Measurements from ENCODE around the gene GTPBP8.

Gene GTPBP8

GRCh38 chr3:113002037-113002436 is 11.3 kb downstream of the GTPBP8 start:
- Histone ChIP-seq H3K4me3 (ENCODE audit: insufficient read depth, low read length, poor library complexity, severe bottlenecking) (no peak overlapping the region), H3K79me2 (ENCODE audit: insufficient read depth, low read length) (no peaks in the 10 kb centered on the region; the same call in 1 of the 2 replicates), H3K4me2 (ENCODE audit: low read depth, low read length, poor library complexity, severe bottlenecking) (no peak overlapping the region), H3K27ac (ENCODE audit: low read depth, low read length) (no peak overlapping the region), H3K9ac (ENCODE audit: low read length) (no peak overlapping the region), H3K27me3 (ENCODE audit: low read length) (no peaks in the 10 kb centered on the region), H4K20me1 (ENCODE audit: low read depth, low read length) (no peaks in the 10 kb centered on the region), H3F3A (ENCODE audit: insufficient read depth) (peaks cover 15% of the 10 kb centered on the region; the same call in 1 of the 2 replicates), H3K9me3 (ENCODE audit: insufficient read depth, low read length) (no peaks in the 10 kb centered on the region), H3K36me3 (ENCODE audit: low read length) (peaks cover 53% of the 10 kb centered on the region), H3K9me2 (replicated peaks; ENCODE audit: insufficient read depth, low read length) (no peaks in the 10 kb centered on the region), H2AFZ (ENCODE audit: low read depth, low read length, severe bottlenecking) (no peak overlapping the region)
- TF ChIP-seq EZH2phosphoT487 (conservative IDR thresholded peaks at IDR 0.05; ENCODE audit: low read length) (no peak), CTCF (IDR thresholded peaks at IDR 0.05; ENCODE audit: insufficient read depth, low read length, poor library complexity, severe bottlenecking) (no peak)

- Histone ChIP-seq H3K4me3 (ENCODE audit: insufficient read depth, low read length, poor library complexity, severe bottlenecking) (no peak overlapping the region), H3K36me3 (ENCODE audit: low read length) (peaks cover 57% of the 10 kb centered on the region), H3K9ac (ENCODE audit: low read length) (no peak overlapping the region), H3K27ac (ENCODE audit: low read depth, low read length) (no peak overlapping the region), H3K4me2 (ENCODE audit: low read depth, low read length, poor library complexity, severe bottlenecking) (no peak overlapping the region), H3K9me2 (replicated peaks; ENCODE audit: insufficient read depth, low read length) (no peaks in the 10 kb centered on the region), H3K27me3 (ENCODE audit: low read length) (no peaks in the 10 kb centered on the region), H3K9me3 (ENCODE audit: insufficient read depth, low read length) (no peaks in the 10 kb centered on the region), H3F3A (ENCODE audit: insufficient read depth) (peaks cover 10% of the 10 kb centered on the region; the same call in 1 of the 2 replicates), H3K79me2 (ENCODE audit: insufficient read depth, low read length) (no peaks in the 10 kb centered on the region; the same call in 1 of the 2 replicates), H2AFZ (ENCODE audit: low read depth, low read length, severe bottlenecking) (no peak overlapping the region), H4K20me1 (ENCODE audit: low read depth, low read length) (no peaks in the 10 kb centered on the region)
- TF ChIP-seq CTCF (IDR thresholded peaks at IDR 0.05; ENCODE audit: insufficient read depth, low read length, poor library complexity, severe bottlenecking) = no peak
- no peak for TF ChIP-seq EZH2phosphoT487 (conservative IDR thresholded peaks at IDR 0.05; ENCODE audit: low read length)
Observed at GRCh38 chr3:113002679-113003078, 11.9 kb downstream of the GTPBP8 start.

GRCh38 chr3:113005611-113006010 is 14.8 kb downstream of the GTPBP8 start:
- no peak for TF ChIP-seq EZH2phosphoT487 (conservative IDR thresholded peaks at IDR 0.05; ENCODE audit: low read length)
- no peaks in the 10 kb centered on the region for H4K20me1 ChIP-seq (ENCODE audit: low read depth, low read length)
- peaks cover 7% of the 10 kb centered on the region; the same call in 1 of the 2 replicates for H3F3A ChIP-seq (ENCODE audit: insufficient read depth)
- no peak overlapping the region for H3K27ac ChIP-seq (ENCODE audit: low read depth, low read length)
- no peaks in the 10 kb centered on the region; the same call in 1 of the 2 replicates for H3K79me2 ChIP-seq (ENCODE audit: insufficient read depth, low read length)
- no peaks in the 10 kb centered on the region for H3K27me3 ChIP-seq (ENCODE audit: low read length)
- peaks cover 49% of the 10 kb centered on the region for H3K36me3 ChIP-seq (ENCODE audit: low read length)
- H3K4me2 ChIP-seq (ENCODE audit: low read depth, low read length, poor library complexity, severe bottlenecking) = no peak overlapping the region
- no peak overlapping the region for H3K4me3 ChIP-seq (ENCODE audit: insufficient read depth, low read length, poor library complexity, severe bottlenecking)
- H2AFZ ChIP-seq (ENCODE audit: low read depth, low read length, severe bottlenecking) = no peak overlapping the region
- no peaks in the 10 kb centered on the region for H3K9me3 ChIP-seq (ENCODE audit: insufficient read depth, low read length)
- no peak overlapping the region for H3K9ac ChIP-seq (ENCODE audit: low read length)
- no peaks in the 10 kb centered on the region for H3K9me2 ChIP-seq (replicated peaks; ENCODE audit: insufficient read depth, low read length)

- H3K4me3 ChIP-seq (ENCODE audit: insufficient read depth, low read length, poor library complexity, severe bottlenecking) = no peak overlapping the region
- no peak overlapping the region for H3K4me2 ChIP-seq (ENCODE audit: low read depth, low read length, poor library complexity, severe bottlenecking)
- no peaks in the 10 kb centered on the region for H3K9me2 ChIP-seq (replicated peaks; ENCODE audit: insufficient read depth, low read length)
- H3K27me3 ChIP-seq (ENCODE audit: low read length) = no peaks in the 10 kb centered on the region
- H3K27ac ChIP-seq (ENCODE audit: low read depth, low read length) = no peak overlapping the region
- 0 out of 2 replicates have a peak, but pooled peaks cover 5% of the 10 kb centered on the region for H4K20me1 ChIP-seq (ENCODE audit: low read depth, low read length)
- no peak overlapping the region for H3K9ac ChIP-seq (ENCODE audit: low read length)
- peaks cover 6% of the 10 kb centered on the region for H3K79me2 ChIP-seq (ENCODE audit: insufficient read depth, low read length)
- no peaks in the 10 kb centered on the region; the same call in 1 of the 2 replicates for H3F3A ChIP-seq (ENCODE audit: insufficient read depth)
- H2AFZ ChIP-seq (ENCODE audit: low read depth, low read length, severe bottlenecking) = no peak overlapping the region
- no peak for TF ChIP-seq CTCF (IDR thresholded peaks at IDR 0.05; ENCODE audit: insufficient read depth, low read length, poor library complexity, severe bottlenecking)
- no peak for TF ChIP-seq EZH2phosphoT487 (conservative IDR thresholded peaks at IDR 0.05; ENCODE audit: low read length)
- peaks cover 49% of the 10 kb centered on the region for H3K36me3 ChIP-seq (ENCODE audit: low read length)
- H3K9me3 ChIP-seq (ENCODE audit: insufficient read depth, low read length) = no peaks in the 10 kb centered on the region
Observed at GRCh38 chr3:113006359-113007056, 15.7 kb downstream of the GTPBP8 start.

Measured in SU-DHL-6 (cell line).